Measurements from ENCODE around the gene FOXP1.

FOXP1 gene

GRCh38 chr3:71099997-71100719 lies 483.4 kb downstream of the FOXP1 start:
- no peak for DNase-seq (ENCODE audit: low read depth)

- no peak for DNase-seq (ENCODE audit: low read depth)
Observed at GRCh38 chr3:71097557-71097956, 486.0 kb downstream of the FOXP1 start.

GRCh38 chr3:71095511-71096291 lies 487.8 kb downstream of the FOXP1 start:
- no peak for DNase-seq (ENCODE audit: low read depth)

- DNase-seq (ENCODE audit: low read depth), result no peak
Observed at GRCh38 chr3:71094658-71095209, 488.8 kb downstream of the FOXP1 start.

GRCh38 chr3:71092665-71093064 lies 490.9 kb downstream of the FOXP1 start:
- no peak for DNase-seq (ENCODE audit: low read depth)

- no peak for DNase-seq (ENCODE audit: low read depth)
Observed at GRCh38 chr3:71090207-71090606, 493.3 kb downstream of the FOXP1 start.

- no peak for DNase-seq (ENCODE audit: low read depth)
Observed at GRCh38 chr3:71089271-71089847, 494.2 kb downstream of the FOXP1 start.

- no peak for DNase-seq (ENCODE audit: low read depth)
Observed at GRCh38 chr3:71088742-71089141, 494.8 kb downstream of the FOXP1 start.

GRCh38 chr3:71088019-71088708 lies 495.4 kb downstream of the FOXP1 start:
- DNase-seq (ENCODE audit: low read depth), result no peak

- DNase-seq (ENCODE audit: low read depth), result no peak
Observed at GRCh38 chr3:71087143-71088018, 496.1 kb downstream of the FOXP1 start.

GRCh38 chr3:71086777-71087142 lies 496.8 kb downstream of the FOXP1 start:
- no peak for DNase-seq (ENCODE audit: low read depth)

GRCh38 chr3:71083726-71084131 lies 499.8 kb downstream of the FOXP1 start:
- DNase-seq (ENCODE audit: low read depth), result no peak

GRCh38 chr3:71082833-71083232 lies 500.7 kb downstream of the FOXP1 start:
- DNase-seq (ENCODE audit: low read depth), result no peak

GRCh38 chr3:71080517-71081083 lies 502.9 kb downstream of the FOXP1 start:
- no peak for DNase-seq (ENCODE audit: low read depth)

- no peak for DNase-seq (ENCODE audit: low read depth)
Observed at GRCh38 chr3:71078723-71079525, 504.6 kb downstream of the FOXP1 start.

- DNase-seq (ENCODE audit: low read depth), result no peak
Observed at GRCh38 chr3:71078199-71078598, 505.3 kb downstream of the FOXP1 start.

- DNase-seq (ENCODE audit: low read depth), result no peak
Observed at GRCh38 chr3:71077070-71077469, 506.5 kb downstream of the FOXP1 start.

GRCh38 chr3:71076361-71077002 lies 507.0 kb downstream of the FOXP1 start:
- DNase-seq (ENCODE audit: low read depth), result no peak

GRCh38 chr3:71075494-71075893 lies 508.0 kb downstream of the FOXP1 start:
- no peak for DNase-seq (ENCODE audit: low read depth)

- no peak for DNase-seq (ENCODE audit: low read depth)
Observed at GRCh38 chr3:71074423-71074822, 509.1 kb downstream of the FOXP1 start.

Data from stimulated activated CD8-positive, alpha-beta memory T cell treated with anti-CD3 and anti-CD28 coated beads, Interleukin-12 subunit alpha, Interleukin-12 subunit beta, amount 100 ng/mL, for 4 hours (primary cell).